GM18520 (cell line): ENCODE results near the gene PLA2G4C.
"Not testable (repeated sequence)": the region's sequence is repeated elsewhere in the genome, so short reads cannot be mapped to it uniquely, and the experiment has no call there.

ENCODE experiments used
- ATAC-seq: cut with Tn5 transposase; IDR thresholded peaks from one replicate; pipeline ENCODE4 v1.9.1; 2021; ENCODE audit not compliant: unreplicated experiment

Gene PLA2G4C

DNA sequence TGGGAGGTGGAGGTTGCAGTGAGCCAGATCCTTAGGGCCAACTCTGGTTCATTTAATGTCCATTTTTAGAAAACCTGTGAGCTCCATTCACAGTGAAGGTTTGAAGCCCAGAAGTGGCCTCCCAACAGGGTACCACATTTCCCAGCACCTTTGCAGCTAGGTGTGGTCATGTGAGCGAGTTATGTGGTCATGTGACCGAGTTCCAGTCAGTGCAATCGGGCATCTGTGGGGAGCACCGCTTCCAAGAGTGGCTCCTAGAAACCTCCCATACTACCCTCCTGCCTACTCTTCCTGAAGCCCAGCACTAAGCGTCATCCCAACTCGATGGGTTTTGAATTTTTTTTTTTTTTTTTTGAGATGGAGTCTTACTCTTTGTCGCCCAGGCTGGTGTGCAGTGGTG lies 663 bp upstream of the PLA2G4C start:
- ATAC-seq = no peak

DNA sequence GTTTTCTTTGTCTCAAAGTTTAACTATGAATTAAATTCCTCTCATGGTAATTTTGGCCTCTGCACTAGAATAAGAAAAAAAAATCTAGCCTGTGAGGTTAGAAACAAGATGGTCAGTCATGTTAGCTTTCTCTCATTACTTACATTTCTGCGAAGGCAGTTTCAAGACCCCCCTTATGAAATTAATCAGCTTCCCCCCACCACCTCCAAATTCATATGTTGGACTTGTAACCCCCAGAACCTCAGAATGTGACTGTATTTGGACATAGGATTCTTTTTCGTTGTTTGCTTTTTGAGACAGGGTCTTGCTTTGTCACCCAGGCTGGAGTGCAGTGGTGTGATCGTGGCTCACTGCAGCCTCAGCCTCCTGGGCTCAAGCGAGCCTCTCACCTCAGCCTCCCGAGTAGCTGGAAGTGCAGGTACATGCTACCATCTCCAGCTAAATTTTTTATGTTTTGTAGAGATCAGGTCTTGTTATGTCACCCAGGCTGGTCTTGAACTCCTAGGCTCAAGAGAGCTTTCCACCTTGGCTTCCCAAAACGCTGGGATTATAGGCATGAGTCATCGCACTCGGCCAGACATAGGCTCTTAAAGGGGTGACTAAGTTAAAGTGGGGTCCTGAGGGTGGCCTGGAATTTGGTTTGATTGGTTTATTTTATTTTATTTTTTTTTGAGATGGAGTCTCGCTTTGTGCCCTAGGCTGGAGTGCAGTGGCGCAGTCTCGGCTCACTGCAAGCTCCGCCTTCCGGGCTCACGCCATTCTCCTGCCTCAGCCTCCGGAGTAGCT lies 1.4 kb downstream of the PLA2G4C start:
- ATAC-seq = no peak

DNA sequence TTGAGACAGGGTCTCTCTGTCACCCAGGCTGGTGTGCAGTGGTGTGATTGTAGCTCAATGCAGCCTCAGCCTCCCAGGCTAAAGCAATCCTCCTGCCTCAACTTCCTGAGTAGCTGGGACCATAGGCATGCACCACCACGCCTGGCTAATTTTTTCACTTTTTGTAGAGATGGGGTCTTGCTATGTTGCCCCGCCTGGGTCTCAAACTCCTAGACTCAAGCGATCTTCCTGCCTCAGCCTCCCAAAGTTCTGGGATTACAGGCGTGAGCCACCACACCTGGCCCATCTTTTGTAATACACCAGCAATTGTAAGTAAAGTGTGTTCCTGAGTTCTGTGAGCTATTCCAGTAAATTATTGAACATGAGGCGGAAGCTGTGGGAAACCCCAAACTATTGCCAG lies 6.7 kb downstream of the PLA2G4C start:
- ATAC-seq = no peak

DNA sequence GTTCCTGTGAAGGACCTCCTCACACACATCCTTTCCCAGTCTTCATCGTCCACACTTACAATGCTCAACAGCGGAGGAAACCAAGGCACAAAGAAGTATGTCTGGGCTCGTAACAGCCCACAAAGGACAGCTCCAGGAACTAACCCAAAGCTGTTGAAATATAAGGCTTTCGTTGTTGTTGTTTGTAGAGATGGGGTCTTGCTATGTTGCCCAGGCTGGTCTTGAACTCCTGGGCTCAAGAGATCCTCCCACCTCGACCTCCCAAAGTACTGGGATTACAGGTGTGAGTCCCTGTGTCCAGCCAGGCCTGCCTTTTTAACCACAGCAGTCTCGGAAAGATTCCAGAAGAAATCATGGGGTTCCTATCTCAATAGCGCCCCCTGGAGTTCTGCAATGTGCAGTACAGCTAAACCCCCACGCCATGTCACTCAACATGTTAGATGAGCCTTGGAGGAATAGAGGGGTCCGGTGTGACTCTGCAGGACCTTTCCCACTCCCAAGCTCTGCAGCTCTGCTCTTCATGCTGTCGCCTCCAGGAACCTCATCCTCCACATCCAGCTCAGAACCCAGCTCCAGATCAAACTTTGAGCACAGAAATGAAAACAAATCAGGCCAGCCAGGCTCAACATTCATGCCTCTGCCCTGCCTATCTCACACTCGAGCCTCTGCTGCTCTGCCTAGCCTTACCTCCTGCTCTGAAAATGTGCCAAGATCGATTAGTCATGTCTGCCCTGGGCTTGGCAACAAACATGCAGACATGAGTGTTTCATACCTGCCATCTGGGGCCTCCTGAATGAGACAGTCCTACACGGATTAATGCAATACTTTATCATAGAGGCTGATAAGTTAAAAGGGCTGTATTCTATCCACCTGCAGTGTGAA lies 7.5 kb downstream of the PLA2G4C start:
- ATAC-seq = no peak

DNA sequence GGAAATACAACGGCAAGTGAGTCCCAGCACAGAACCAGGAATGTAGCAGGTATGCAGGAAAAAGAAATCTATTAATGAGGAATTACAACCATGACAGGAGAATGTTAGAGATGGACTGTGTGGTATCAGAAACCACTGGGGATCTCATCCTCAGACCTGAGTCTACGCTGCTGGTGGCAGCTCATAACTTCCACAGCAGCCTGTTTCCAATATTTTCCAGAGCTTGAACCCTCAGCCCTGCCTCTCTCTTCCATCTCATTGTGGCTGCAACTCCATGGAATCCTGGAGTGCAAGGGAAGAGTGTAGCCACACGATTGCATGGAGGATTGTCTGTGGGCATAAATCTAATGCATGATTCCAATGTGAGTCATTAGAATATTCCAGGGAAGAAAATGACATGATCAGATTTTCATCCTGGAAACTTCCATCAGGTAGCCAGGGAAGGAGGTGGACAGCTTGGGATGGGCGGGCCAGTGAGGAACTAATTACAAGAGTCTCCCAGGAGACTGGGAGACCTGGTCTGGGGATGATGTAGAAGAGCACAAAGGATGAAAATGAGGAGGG lies 14.9 kb downstream of the PLA2G4C start:
- ATAC-seq = no peak

DNA sequence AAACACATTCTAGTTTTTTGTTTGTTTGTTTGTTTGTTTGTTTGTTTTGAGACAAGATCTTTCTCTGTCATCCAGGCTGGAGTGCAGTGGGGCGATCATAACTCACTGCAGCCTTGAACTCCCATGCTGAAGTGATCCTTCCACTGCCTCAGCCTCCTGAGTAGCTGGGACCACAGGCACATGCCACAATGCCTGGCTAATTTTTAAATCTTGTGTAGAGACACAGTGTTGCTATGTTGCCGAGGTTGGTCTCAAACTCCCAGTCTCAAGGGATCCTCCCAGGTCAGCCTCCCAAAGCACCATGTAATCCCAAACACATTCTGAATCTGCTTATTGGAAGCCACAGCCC lies 15.8 kb downstream of the PLA2G4C start:
- ATAC-seq = no peak

DNA sequence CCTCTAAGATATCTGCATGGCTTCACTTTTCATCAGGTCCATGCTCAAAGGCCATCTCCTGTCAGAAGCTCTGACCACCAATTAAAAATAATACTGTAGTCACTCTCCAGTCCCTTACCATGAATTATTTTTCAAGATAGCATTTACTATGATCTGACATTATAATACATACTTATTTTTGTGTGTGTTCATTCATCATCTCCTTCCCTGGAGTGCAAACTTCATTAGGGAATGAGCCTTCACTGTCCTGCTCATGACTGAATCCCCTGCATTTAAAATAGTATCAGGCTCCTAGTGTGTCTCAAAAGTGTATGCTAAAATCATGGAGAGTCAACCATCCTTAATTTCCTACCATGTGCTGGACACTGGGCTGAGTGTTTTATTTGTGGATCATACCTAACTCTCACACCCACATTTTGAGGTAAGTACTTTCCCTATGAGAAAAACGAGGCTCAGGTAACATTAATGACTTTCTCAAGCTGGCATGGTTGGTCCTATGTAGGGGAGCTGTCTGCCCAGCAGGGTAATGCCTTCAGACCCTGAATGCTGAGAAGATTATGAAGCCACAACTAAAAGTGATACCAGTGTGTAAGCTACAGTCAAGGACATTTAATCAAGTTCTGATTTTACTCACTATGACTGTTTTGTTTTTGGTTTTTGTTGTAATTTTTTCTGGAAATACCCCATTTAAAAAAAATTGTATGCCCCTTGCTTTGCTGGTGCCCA lies 16.3 kb downstream of the PLA2G4C start:
- no peak for ATAC-seq

DNA sequence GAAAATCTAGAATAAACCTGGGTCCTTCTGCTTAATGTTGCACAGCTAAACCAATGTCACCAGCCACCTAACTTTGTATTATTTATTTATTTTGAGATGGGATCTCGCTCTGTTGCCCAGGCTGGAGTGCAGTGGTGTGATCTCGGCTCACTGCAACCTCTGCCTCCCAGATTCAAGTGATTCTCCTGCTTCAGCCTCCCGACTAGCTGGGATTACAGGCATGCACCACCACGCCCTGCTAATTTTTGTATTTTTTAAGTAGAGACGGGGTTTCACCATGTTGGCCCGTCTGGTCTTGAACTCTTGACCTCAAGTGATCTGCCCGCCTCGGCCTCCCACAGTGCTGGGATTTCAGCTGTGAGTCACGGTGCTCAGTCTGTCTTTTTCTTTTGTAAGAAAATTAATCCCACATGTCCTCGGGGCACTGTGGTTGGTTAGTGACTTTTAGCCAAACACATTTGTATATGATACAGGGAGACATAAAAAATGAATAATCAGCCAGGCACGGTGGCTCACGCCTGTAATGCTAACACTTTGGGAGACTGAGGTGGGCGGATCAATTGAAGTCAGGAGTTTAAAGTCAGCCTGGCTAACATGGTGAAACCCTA lies 19.4 kb downstream of the PLA2G4C start:
- not testable (repeated sequence) for ATAC-seq

DNA sequence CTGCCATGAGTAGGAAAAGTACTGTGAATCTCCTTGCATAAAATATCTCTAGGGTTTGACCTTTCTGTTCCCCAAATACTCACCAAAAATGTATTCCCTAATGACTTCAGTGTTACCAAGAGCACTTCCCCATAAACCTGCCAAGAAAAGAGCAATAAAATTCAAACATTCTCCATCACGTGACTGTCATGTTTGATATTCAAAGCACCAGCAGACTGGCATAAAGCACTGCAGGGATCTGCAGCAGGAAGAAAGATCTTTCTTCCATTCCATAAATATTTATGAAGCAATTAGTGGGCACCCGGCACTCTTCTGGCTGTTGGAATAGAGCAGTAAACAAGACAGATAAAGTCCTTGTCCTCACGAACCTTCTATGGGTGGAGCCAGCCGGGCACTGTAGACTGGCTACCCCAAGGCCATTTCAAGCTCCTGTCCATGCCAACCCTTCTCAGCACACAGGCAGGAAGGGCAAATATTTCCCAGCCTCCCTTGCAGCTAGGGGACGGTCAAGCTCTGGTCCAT lies 20.3 kb downstream of the PLA2G4C start:
- no peak for ATAC-seq

DNA sequence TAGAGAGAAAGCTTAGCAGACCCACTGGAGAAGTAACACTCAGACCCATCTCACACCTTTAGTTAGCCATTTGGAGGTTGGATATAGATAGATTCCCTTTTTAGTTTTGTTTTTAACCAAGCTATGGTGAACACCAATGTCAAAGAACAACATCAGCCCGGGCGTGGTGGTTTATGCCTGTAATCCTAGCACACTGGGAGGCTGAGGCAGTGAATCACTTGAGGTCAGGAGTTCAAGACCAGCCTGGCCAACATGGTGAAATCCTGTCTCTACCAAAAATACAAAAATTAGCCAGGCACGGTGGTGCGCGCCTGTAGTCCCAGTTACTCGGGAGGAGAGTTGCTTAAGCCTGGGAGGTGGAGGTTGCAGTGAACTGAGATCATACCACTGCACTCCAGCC lies 21.6 kb downstream of the PLA2G4C start:
- ATAC-seq = not testable (repeated sequence)

DNA sequence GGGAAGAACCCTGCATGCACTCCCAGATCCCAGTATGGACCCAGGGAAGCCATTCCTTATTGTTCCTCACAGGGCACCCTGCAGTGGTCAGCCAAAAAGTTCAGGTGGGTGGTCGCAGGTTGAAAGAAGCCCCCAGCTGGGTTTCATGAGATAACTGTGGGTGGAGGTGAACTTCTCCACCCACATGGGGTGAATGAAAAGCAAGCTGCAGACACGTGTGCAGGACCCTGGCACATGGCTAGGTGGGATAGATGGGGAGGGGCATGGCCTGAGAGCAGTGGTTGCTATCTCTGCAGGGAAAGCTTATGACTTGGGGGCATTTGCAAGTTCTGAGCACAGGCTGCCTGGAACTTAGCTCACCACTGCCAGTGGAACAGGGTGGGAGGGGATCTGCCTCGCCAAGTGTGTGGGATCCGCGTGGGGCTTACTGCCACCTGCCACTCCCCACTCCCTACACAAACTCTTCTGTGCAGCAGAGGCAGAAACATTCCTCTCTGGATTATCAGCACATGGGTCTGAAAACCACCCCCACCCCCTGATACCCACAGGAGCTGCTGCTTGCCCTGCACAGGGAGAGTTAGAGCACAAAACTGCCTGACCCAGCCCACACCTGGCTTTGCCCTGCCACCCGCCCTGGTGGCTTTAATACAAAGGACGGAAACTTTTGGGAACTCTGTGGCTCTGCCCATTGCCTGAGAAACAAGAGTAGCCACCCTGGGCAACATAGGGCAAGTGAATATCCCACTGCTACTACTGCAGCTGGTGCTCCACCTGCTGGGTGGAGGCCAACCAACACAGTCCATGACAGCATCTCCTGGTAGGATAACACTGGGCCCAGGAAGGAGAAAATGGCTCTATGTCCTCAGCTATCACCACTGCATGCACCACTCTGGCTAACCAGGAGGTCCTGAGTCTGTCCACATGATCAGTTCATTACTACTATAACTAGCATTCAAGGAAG lies 24.4 kb downstream of the PLA2G4C start:
- ATAC-seq = no peak

DNA sequence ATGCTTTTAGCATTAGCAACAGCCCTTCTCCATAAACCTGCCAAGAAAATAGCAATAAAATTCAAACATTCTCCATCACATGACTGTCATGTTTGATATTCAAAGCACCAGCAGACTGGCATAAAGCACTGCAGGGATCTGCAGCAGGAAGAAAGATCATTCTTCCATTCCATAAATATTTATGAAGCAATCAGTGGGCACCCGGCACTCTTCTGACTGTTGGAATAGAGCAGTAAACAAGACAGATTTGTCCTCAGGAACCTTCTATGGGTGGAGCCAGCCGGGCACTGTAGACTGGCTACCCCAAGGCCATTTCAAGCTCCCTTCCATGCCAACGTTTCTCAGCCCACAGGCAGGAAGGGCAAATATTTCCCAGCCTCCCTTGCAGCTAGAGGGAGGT lies 25.5 kb downstream of the PLA2G4C start:
- no peak for ATAC-seq

DNA sequence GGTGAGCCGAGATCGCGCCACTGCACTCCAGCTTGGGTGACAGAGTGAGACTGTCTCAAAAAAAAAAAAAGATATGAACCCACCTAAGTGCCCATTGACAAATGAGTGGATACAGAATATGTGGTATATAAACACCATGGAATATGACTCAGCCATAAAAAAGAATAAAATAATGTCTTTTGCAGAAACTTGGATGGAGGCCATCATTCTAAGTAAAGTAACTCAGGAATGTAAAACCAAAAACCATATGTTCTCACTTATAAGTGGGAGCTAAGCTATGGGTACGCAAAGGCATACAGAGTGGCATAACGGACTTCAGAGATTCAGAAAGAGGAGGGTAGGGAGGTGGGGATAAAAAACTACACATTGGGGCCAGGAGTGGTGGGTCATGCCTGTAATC lies 29.5 kb downstream of the PLA2G4C start:
- no peak for ATAC-seq

DNA sequence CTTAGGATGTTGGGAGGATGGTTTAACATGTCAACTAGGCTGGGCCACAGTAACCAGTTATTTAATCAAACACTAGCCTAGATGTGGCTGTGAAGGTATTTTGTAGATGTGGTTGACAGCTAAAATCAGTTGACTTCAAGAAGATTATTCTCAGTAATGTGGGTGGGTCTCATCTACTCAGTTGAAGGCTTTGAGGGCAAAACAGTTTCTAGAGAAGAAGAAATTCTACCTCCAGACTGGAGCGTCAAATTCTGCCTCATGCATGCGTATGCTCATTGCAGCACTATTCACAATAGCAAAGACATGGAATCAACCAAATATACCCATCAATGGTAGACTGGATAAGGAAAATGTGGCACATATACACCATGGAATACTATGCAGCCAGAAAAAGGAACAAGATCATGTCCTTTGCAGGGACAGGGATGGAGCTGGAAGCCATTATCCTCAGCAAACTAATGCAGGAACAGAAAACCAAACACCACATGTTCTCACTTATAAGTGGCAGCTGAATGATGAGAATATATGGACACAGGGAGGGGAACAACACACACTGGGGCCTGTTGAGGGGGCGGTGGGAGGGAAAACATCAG lies 40.3 kb downstream of the PLA2G4C start:
- ATAC-seq = not testable (repeated sequence)

DNA sequence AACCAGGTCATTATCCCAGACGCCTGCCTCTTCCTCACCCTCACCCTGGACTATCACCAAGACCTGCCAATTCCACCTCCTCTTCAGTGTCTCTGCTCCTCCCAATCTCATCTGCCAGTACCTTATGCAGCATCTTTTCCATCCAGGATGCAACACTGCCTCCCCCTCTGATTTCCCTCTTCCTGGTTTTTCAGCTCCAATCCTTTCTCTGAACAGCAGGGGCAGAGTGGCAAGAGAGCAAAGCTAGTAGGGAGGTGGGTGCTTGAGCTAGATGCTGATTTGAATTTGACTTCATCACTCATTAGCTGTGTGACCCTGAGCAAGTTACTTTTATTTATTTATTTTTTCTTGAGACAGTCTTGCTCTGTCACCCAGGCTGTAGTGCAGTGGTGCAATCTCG lies 41.2 kb downstream of the PLA2G4C start:
- no peak for ATAC-seq

DNA sequence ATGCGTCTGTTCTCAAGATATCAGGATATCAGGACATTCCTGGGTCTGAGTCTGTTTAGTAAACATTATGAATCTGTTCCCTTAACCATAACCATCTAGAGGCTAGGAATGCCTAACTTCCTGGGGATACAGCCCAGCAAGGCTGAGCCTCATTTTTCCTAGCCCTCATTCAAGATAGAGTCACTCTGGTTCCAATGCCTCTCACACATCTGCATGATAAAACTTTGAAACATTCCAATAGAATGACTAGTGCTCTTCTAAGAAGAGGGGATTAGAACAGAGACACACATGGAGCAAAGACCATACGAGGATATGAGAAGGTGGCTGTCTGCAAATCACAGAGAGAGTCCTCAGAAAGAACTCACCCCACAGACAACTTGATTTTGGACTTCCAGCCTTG lies 46.1 kb downstream of the PLA2G4C start:
- ATAC-seq = no peak

DNA sequence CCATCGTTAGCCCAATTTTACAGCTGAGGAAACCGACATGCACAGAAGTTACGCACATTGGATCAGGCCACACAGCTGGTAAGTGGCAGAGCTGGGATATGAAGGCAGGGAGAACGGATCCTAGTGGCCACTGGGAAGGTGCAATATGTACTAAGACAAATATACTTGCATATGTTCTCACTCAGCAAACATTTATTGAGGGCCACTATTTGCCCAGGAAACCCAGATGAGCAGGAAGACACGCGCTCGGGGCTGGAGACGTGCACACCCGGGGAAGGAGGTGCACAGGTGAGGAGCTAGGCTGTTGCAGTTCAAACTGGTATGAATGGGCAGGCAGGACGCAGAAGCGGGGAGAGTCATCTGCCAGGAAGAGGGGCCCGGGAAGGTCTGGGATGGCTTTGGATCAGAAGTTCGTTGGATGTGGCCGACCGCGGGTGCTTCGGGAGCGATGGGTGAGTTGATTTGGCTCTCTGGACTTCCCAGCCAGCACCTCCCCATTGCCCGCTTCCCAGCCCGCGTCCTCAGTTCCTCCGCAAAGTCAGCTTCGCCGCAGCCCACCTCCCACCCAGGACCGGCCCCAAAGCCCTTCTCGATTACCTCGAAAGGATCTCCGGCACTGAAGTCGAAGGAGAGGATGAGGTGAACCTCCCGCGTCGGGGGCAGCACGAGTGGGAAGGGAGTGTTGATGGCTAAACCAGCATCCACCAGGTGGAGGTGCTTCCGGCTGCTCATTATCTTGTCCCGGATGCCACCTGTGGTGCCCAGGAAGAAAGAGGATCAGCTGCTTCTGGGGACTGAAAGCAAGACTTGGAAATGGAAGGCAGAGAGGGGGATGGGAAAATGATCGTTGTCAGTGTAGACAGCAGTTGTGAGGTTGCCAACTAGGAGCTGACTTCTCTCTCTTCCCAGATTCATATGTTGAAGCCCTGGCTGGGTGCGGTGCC lies 48.9 kb downstream of the PLA2G4C start:
- no peak for ATAC-seq

DNA sequence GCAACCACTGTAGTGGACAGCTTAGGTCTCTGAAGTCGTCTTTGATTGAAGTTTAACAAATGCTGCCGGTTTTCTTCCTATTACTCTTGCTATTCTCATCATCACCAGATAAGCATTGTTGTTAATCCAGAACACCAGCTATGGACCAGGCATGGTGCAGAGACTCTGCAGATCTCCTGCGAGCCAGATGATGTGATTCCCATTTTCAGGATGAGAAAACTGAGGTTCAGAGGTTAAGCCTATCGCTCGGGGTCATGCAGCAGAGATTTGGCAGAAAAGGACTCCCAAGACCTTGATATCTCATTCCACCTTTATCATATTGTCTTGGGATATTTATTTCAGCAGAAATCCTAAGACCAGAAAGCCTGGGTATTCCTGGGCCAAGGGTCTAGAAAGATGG lies 50.2 kb downstream of the PLA2G4C start:
- ATAC-seq = no peak
